Breast epithelium (tissue), 3 donors: Measurements from ENCODE around the gene SLC22A7.

Source experiments
- POLR2A ChIP-seq: fragments of 450-650 bp; IDR thresholded peaks from one replicate; pipeline ENCODE4 v1.6.1; 2016; ENCODE audit warnings: antibody characterized with exemption, mild to moderate bottlenecking, moderate library complexity
- POLR2AphosphoS5 ChIP-seq, 3 donors: sonication (generic); formaldehyde crosslinking; IDR thresholded peaks; one replicate each; pipeline ENCODE4 v1.6.1; 2017; ENCODE audit warnings: antibody characterized with exemption in 3 of 3
- TF ChIP-seq, protein P1 (sequence below), 3 donors: fragments of 450-650 bp; IDR thresholded peaks; one replicate each; pipeline ENCODE4 v1.5.1; 2016 to 2017; ENCODE audit warnings: antibody characterized with exemption in 3 of 3, mild to moderate bottlenecking in 3 of 3, moderate library complexity in 3 of 3

DNA sequence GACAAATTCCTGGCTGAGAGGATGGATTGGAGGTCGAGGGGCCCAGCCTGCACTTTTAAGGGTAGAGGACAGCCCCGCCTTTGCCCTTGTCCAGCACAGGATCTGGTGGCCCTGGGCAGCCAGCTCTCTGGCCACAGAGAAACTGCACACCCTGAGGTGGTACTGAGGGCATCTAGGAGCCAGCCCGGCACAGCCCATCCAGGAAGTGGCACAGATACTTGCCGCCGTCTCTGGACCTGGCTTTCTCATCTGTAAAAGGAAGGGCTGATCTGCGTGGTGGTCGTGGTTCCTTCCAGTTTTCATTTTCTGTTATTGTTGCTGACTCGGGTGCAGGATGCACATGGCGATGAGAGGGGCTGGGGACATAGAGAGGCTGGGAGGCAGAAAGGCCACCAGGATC lies 16.0 kb upstream of the SLC22A7 start:
- TF ChIP-seq, protein P1, sequence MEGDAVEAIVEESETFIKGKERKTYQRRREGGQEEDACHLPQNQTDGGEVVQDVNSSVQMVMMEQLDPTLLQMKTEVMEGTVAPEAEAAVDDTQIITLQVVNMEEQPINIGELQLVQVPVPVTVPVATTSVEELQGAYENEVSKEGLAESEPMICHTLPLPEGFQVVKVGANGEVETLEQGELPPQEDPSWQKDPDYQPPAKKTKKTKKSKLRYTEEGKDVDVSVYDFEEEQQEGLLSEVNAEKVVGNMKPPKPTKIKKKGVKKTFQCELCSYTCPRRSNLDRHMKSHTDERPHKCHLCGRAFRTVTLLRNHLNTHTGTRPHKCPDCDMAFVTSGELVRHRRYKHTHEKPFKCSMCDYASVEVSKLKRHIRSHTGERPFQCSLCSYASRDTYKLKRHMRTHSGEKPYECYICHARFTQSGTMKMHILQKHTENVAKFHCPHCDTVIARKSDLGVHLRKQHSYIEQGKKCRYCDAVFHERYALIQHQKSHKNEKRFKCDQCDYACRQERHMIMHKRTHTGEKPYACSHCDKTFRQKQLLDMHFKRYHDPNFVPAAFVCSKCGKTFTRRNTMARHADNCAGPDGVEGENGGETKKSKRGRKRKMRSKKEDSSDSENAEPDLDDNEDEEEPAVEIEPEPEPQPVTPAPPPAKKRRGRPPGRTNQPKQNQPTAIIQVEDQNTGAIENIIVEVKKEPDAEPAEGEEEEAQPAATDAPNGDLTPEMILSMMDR (IDR thresholded peaks at IDR 0.05) = no peak
- no peak for TF ChIP-seq POLR2AphosphoS5 (IDR thresholded peaks at IDR 0.05)
- TF ChIP-seq POLR2A = no peak
